Loucy (cell line): ENCODE data around the gene DUSP5.

Experiments
- CTCF ChIP-seq: fragments of 200-600 bp; sonication (generic); conservative IDR thresholded peaks from 2 replicates; pipeline ENCODE4 v1.5.1; 2014; ENCODE audit warnings: mild to moderate bottlenecking, antibody characterized with exemption, low read length
- EZH2phosphoT487 ChIP-seq: fragments of 200-600 bp; IDR thresholded peaks from 2 replicates; pipeline ENCODE4 v1.6.1; 2018; ENCODE audit warnings: antibody characterized with exemption, mild to moderate bottlenecking, moderate library complexity, borderline replicate concordance

- TF ChIP-seq CTCF (no peak), EZH2phosphoT487 (no peak)
These were observed 36.2 kb upstream of the DUSP5 start for GRCh38 chr10:110461530-110461929.
